GM12872 (cell line): Measurements from ENCODE around the gene PADI3.

Source experiments
- CTCF ChIP-seq: IDR thresholded peaks from 3 replicates; pipeline ENCODE4 v1.5.1; 2011; ENCODE audit warnings: low read depth, mild to moderate bottlenecking, low read length, moderate library complexity; ENCODE audit not compliant: insufficient read depth

Gene PADI3

DNA sequence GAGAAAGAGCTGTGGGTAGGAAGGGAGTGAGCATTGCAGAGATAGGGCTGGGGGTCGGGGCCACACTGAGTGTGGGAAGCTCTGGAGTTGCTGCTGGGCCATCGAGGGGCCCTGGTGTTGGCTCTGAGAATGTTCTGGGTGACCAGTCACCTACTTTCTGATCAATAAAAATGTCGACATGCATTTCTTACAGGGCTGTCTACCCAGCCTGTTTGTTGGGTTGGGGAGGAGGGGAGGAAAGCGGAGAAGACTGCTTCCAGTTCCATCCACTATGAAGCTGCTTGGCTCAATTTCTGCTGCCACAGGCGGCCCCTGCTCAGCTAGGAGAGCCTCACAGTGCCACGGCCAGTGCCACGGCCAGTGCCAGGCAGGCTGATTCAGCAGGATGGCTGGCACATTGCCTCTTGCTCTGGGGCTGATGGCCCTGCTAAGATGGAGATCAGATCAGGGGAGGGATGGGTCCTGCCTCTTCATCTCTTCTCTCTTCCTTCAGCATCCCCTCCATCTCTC lies 3.0 kb upstream of the PADI3 start:
- no peak for TF ChIP-seq CTCF

GRCh38 chr1:17246971-17247370 lies 1.9 kb upstream of the PADI3 start:
- TF ChIP-seq CTCF, result no peak

DNA sequence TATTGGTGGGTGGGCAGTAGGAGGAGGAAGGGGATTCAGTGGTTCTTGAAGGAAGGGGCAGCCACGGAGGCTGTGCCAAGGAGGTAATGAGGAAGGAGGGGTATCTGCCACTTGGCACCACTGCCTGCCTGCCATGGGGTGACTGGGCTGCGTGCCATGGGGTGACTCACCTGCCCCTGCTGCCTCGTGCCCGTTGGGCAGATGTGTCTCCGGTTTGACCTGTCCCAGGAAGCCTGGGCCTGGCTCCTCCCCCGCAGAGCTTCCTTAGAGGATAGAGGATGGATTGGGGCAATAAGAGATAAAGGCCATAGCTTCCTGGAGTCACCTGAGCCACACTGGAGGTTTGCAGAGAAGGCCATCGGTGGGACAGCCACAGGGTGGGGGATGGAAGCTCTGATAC lies 1.7 kb downstream of the PADI3 start:
- TF ChIP-seq CTCF, result no peak

- no peak for TF ChIP-seq CTCF
These were observed 2.3 kb downstream of the PADI3 start for GRCh38 chr1:17251246-17251645.

- no peak for TF ChIP-seq CTCF
These were observed 2.9 kb downstream of the PADI3 start for GRCh38 chr1:17251701-17252376.

DNA sequence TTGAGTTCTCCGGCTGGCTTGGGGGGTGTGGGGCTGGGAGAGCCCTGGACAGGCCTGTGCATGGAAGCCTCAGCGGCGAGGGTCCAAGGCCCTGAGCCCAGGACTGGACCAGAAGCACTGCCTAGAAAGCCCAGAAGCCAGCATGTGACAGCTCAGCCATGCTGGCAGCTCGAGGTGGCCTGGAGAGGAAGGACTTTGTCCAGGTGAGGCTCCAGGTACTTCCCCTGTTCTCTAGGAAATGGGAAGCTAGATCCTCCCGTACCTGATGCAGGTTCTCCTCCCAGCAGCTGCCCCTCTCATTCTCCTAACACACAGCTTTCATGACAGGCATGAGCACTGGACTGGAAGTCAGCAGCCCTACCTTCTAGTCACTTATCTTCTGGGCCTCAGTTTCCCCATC lies 6.4 kb downstream of the PADI3 start:
- no peak for TF ChIP-seq CTCF

DNA sequence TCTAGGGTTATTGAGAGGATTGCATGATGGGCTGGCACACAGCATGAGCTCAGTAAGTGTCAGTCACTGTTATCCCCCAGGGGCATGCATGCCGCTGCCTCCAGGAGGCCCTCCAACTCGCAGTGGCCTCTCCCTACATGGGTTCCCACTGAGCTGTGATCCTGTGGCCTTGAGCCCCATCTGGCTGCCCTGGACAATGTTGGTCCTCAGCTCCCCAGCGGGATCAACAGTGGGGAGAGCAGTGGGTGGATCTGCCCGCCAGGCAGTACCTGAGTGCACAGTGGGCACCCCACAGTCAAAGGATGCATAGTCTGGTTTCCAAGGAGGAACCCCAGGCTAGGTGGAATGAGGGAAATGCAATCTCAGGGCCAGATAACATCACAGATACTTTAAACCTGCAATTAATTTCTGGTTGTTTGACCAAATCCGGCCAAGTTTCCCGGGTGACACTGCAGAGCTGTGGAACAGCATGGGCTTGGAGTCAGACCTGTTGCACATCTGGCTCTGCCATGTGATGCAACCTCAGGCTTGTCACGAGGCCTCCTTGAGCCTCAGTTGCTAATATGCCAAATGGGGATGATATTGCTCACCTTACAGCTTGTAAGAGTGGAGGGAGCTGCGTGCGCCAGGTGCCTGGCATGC lies 9.3 kb downstream of the PADI3 start:
- no peak for TF ChIP-seq CTCF
